GM21825 (cell line): ENCODE measurements around the gene CDC20B.
"Not testable (repeated sequence)": the region's sequence is repeated elsewhere in the genome, so short reads cannot be mapped to it uniquely, and the experiment has no call there.

ENCODE experiments used
- ATAC-seq: cut with Tn5 transposase; IDR thresholded peaks from one replicate; pipeline ENCODE4 v1.9.1; 2021; ENCODE audit warnings: mild to moderate bottlenecking, moderate library complexity; ENCODE audit not compliant: unreplicated experiment

Gene CDC20B

DNA sequence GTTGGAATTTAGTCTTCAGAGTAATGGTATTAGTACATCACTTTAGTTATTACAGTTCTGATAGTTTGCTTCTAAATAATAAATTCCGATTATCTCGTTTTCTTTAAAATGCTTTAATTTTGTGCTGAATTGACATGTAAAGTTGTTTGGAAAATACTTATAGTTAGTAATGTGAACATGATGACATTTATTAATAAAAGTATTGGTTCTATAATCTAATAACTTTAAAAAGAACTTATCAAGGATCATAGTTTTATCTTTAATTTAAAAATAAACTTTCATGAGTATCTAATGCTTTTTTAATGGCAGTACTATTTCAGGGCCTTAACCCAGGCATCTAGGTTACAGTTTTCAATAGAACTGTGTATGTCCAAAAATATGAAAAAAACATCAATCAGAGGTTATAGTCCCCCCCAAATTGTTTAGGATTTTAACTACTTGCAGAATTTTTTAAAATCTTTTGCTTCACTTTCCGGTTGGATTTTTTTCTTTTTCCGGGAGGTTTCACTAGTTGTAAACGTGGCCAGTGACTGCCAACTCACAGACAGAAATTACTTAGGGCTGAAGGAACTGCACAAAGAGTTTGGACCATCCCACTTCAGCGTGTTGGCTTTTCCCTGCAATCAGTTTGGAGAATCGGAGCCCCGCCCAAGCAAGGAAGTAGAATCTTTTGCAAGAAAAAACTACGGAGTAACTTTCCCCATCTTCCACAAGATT lies 12.3 kb downstream of the CDC20B start:
- ATAC-seq = no peak

DNA sequence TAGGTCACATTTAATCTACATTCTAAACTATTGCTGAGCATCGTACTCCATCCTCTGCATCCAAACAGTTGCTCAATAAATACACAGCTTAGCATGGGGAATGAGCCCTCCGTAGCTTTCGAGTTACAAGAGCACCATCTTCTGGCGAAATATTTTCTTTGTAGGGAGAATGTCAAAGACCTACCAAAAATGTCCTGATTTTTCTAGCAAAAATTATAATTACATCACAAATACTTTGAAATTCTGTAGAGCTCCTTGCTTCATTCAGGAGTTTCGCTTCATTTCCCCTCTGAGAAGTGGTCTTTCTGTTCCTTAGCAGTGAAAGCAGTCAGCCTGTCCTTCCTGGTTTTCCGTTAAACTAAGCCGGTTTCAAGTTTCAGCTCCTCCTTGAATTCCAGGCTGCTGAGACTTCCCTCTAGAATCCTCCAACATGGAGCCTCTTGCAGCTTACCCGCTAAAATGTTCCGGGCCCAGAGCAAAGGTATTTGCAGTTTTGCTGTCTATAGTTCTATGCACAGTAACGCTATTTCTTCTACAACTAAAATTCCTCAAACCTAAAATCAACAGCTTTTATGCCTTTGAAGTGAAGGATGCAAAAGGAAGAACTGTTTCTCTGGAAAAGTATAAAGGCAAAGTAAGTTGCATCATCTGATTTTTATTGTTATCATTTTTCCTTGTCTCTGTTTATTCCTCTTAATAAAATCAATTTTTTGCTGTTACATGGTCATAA lies 13.0 kb downstream of the CDC20B start, which contains the start of gene GPX8:
Gene GPX8 (plus strand): TSS at position 409 of the 730 bp plus-strand sequence. CDS start 22 bp downstream, at position 431.
- no peak for ATAC-seq

DNA sequence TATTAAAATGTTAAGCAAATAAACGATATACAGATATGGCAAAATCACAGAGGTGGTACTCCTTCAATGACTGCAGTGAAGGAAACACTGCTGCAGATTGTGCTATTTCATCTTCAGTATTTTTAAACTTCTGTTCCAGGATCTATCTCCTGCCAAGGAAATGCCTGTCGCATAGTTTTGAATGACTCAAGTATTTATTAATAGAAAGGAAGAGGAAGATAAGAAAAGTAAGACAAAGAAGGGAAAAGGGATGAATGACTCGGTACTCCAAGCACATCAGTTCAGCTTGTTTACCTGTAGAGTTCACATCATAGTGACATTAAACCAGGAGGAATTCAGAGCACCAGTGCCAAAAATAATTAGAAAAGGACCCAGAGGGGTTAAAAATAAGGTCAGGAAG lies 18.1 kb downstream of the CDC20B start:
- no peak for ATAC-seq

DNA sequence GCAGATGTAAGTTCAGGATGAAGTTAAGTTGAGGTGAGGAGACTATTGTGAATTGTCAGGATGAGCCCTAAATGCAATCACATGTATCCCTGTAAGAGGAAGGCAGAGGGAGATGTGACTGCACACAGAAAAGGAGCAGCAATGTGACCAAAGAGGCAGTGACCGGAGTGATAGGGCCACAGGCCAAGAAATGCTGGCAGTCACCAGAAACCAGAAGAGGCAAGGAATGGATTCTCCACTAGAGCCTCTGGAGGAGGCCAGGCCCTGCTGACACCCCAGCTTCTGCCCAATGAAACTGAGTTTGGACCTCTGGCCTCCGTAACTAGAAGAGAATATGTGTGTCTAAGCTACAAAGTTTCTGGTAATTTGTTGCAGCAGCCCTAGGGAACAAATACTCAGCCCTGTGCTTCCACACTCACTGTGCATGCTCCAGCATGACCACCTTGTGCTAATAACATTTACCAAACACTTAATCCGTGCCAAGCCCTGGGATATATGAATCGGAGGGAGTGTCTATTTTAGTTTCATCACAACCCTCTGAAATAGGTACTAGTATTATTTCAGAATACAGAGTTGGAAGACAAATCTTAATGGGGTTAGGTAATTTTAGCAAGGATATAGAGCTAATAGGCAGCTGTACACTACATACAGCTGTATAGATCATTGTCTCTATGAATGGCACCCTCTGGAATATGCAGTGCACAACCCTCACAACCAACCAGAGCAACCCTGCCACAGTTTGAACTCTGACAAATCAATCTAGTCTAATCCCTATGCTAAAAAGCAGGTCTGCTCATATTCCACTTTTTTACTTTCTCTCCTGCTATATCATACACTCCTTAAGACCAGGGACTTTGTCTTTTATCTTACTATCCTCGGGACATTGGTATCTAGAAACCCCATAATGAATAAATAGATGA lies 20.8 kb downstream of the CDC20B start:
- no peak for ATAC-seq

DNA sequence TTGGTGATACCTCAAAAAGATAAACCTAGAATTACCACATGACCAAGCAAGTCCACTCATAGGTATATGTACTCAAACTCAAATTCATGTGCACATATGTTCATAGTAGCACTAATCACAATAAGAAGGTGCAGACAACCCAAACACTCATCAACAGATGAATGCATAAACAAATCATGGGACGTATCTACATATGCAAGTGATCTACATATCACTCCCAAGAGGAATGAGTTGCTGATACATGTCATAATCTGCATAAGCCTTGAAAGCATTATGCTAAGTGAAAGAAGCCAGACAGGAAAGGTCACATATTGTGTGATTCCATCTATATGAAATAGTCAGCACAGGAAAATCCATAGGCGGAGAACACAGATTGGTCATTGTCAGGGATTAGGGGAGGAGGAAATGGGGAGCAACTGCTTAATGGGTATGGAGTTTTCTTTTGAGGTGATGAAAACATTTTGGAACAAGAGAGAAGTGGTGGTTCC lies 23.6 kb downstream of the CDC20B start:
- no peak for ATAC-seq

DNA sequence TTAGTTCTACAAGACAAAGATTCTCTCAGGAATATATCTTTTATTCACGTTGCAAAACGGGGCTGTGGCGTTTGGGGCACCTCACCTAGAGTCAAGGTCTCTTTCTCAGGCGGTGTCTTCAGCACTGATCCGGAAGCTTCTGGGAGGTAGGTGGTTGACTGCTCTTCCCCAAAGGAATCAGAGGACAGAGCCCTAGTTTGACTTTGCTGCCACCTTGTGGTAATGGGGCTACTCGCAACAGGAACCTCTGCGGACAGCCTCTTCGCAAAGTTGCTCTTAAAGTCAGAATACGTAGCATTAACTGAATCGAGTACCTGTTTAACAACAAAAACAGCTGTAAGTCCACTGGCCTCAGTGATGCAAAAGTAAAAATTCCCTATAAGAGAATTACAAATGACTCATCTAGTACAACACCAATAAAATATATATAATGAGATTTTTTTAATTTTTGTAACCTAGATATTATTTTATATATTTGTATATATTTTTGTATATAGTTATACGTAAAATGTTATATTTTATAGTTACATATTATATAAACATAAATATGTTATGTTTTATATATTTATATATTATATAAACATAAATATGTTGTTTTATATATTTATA lies 26.3 kb downstream of the CDC20B start:
- ATAC-seq = peak; percentile 70

DNA sequence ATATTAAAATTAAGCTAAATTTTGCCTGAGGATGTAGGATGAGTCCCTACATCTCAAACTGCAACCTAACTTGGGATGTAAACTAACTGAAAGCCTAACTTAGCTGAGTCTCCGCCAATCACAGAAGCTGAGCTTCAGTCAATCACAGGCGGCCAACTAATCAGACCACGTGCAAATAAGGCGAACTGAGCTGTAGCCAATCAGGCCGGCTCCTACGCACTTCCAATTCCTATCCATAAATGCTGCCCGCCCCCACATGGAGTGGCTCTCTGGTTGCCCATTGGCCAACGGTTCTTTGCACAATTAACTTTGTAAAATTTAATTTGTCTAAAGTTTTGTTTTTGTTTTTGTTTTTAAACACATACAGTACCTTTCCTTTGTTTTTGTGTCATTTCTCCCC lies 26.9 kb downstream of the CDC20B start:
- no peak for ATAC-seq

DNA sequence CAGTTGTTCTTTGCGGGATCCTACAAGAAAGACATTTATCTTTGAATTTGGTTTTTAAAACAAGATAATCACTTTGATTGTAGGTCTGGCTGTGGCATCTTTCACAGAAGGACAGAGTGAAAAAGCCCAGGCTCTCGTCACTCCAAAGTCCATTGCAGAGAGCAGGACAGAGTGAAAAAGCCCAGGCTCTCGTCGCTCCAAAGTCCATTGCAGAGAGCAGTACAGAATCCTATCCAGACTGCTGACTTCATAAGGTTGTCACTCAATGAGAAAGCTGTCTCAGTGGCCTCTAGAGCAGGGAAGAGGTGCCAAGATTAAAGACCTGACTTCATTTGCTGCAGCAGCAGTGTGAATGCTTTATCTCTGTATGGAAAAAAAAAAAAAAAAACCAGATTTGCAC lies 29.4 kb downstream of the CDC20B start:
- no peak for ATAC-seq

DNA sequence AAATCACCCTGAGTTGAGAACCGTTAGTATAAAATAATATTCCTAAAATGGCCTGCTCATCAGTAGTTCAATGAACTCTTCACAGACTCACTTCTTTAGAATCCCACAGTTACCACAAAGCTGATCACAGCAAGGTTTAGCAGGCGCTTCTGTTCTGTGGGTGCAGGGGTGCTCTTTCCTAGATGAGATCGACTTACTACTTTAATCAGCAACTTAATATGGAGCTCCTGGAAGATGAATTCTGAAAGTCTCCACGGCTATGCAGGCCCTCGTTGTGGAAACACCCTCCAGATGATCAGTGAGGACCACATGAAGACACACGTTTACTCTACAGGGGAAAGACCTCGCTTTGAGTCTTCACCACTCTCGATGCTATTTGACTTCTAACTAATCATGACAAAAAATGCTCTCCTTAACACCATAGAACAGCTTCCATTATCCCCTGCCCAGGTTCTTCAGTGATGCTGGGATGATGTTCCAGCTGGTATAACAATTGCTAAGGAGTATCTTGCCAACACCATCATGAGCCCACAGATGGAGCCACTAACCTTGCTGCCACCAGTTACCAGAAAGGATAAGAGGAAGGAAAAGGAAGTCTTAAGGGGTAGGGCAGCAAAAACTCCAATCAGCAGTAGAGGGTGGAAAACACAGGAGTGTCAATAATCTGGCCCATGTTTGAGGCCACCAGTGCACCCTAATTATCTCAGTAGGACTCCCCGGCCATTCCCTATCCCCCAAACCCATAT lies 30.9 kb downstream of the CDC20B start:
- no peak for ATAC-seq

DNA sequence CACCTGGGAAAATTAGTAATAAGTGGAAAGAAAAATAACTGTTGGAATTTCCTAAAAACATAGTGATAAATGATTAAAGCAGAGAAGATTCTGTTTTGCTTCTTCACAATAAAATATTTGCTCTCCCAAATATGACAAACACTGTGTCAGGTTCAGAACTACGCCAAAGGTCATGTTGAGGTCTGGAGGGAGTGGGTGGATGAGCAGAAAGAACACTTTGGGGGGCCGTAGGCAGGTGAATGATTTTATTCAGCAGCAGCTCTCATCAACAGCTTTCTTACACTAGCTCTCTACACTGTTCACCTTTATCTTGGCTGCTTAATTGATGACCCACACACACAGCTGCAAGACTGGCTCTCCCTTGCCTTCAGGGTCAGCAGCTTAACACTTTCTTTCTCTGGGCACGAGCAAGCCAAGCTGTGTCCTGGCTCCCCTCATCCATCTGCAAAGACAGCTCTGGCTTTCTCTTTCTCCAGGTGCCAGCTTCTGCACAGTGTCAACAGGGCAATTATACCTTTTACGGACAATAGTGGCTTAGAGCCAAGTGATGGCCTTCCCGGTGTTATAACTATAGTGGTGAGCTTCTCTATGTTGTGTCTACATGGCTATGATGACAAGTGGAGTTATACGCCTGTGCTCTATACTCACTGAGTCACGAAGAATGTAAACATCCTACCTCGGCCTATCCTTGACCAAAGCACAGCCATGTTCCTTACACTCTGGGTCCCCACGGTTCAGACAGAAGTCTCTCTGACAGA lies 31.9 kb downstream of the CDC20B start:
- ATAC-seq = no peak

DNA sequence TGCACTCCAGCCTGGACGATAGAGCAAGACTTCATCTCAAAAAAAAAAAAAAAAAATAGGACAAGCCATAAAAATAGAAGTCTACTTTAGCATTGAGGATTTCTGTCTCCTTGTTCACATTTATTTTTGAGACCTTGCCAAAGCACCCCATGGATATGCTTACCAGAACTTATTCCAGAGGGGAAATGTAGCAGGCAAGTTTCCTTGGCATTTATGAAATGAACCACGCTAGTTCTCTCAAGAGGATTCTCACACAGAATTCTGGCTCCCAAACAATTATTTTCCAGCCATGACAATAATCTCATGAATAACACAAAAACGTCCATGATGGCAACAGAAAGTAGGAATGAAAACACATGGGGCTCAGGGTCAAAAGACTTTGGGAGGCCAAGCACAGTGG lies 36.5 kb downstream of the CDC20B start:
- ATAC-seq = no peak

DNA sequence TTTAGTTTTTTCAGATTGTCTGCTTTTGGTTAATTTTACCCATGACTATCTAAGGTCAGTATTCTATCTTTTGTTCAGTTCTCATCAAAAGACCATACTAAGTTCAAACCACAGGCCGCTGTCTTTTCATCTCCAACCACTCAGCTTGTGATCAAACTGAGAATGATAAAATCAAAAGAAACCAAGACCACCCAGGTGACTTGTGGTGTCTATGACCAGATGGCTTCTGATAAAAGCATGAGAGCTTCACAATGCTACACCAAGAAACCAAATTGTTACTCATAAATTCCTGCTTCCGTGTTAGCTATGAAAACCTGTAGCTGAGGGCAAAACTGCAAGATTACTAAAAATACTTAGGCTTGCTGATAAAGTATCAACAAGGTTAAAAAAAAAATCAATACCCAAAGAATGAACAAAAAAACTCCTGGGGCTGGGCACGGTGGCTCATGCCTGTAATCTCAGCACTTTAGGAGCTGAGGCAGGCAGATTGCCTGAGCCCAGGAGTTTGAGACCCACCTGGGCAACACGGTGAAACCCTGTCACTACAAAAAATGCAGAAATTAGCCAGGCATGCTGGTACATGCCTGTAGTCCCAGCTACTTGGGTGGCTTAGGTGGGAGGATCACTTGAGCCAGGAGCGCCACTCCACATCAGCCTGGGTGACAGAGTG lies 38.8 kb downstream of the CDC20B start:
- ATAC-seq = no peak

DNA sequence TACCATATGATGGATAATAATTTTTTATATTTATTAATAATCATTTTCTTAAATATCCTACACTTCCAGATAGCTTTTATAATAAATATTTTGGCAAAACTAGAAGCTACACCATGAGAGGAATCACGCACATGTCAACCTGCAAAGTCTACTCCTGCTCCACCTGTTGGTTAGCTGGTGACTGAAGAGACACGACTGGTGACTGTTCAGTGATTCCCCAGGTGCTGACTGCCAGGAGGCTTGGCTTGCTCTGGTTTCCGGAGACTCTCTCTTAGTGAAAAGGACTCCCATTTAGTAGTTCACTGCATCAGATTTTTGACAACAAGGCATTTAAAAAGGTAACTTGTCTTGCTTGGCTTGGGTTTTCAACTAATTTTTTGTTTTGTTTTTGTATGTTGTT lies 49.6 kb downstream of the CDC20B start:
- no peak for ATAC-seq

DNA sequence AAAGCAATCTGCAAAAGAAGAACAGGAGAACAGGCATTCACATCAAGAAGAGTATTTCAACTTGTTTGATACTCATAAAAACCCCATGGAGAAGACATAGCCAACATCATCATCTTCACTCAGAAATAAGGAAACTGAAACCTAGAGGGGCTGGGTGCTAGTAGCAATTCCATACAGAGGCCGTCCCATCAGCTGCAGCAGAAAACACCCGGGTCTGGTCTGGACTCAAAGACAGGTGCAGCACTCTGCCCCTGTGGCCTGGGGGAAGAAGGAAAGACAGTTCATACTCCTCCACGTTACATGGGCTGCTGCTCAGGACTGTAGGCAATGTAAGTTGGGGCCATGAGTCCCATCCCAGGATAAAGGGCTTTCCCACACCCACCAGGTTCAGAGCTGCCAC lies 58.9 kb downstream of the CDC20B start:
- no peak for ATAC-seq

DNA sequence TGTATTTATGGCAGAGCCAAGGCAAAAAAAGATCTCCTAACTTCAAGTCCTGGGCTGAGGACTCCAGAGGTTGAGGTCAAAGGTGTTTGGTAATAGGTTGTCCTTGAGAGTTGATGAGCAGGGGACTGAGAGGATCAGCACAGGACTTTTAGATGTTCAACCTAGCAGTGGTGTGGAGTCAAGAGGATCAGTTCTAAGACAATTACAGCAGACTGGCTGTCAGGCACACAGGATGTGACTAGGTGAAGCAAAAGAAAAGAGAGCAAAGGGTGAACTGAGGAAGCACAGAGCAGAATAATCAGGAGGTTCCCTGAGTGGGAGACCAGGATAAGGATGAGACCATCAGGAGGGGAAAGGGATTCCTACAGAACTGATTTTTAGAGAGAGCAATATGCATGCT lies 59.6 kb downstream of the CDC20B start:
- ATAC-seq = no peak

DNA sequence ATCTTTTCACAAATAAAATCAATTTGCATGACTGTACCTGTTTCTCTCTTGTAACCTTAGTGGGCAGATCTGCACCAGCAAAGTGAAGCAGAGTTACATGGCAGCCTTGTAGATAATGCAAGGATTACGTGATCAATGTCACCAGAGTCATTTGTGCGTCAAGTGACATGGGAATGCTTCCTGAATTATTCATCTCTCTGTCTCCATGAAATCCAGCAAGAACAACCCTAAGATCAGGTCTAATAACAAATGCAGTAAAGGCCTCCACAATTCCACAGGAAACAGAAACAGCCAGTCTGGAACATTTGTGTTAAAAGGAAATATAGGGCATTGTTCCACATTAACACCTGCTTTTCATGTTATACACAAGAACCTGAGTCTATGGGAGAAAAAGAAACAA lies 62.8 kb downstream of the CDC20B start:
- no peak for ATAC-seq

DNA sequence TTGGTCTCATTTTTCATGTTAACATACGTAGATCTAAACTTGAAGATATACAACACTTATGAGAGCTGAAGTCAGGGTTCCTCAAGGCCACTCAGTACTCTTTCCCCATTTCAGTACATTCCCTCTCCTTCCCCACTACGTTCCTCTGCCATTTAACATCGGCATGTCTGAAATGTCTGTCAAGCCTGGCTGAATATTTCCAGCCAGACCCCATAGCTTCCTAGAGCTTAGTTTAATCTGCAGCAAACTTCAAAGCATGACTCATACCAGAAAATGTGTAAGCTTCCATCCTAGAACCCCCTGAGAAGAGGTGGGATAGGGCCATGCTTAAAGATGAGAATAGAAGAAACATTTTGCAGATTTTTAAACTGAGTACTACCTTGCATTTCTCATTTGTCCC lies 64.3 kb downstream of the CDC20B start:
- ATAC-seq = no peak

DNA sequence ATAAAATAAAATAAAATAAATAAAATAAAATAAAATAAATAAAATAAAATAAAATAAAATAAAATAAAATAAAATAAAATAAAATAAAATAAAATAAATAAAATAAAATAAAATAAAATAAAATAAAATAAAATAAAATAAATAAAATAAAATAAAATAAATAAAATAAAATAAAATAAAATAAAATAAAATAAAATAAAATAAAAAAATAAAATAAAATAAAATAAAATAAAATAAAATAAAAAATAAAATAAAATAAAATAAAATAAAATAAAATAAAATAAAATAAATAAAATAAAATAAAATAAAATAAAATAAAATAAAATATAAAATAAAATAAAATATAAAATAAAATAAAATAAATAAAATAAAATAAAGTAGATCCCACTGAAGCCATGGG lies 67.0 kb downstream of the CDC20B start:
- ATAC-seq = not testable (repeated sequence)
